Measurements from ENCODE around the gene KRT39.
"Not testable (repeated sequence)": the region's sequence is repeated elsewhere in the genome, so short reads cannot be mapped to it uniquely, and the experiment has no call there.

KRT39 gene

GRCh38 chr17:40966848-40967247, at the start of gene KRT39:
TSS of gene KRT39 (minus strand) at chr17:40966948. CDS start at chr17:40966856, 92 bp downstream.
- DNase-seq = no peak

- no peak for DNase-seq
These were observed 48.7 kb upstream of the KRT39 start for GRCh38 chr17:41015454-41015853.

- no peak for DNase-seq
These were observed 46.9 kb upstream of the KRT39 start for GRCh38 chr17:41013606-41014005.

GRCh38 chr17:41013181-41013580, 46.4 kb upstream of the KRT39 start:
- no peak for DNase-seq

- no peak for DNase-seq
These were observed 45.8 kb upstream of the KRT39 start for GRCh38 chr17:41012326-41013120.

DNA sequence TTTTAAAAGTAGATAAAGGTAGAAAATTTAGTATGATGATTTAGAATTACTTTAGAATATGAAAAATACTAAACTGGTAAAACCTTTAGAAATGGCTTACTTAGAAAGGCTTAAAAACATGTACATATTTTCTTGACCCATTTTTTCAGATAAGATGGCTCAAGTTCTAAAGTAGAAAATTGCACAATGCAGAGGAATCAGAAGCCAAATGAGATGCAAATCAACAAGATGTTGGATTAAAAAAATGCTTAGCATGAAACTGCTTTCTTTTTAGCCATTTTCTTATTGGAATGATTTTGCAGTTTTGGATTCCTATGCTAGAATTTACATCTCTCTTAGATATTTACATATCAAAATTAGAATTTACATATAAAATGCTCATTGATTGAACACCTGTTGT, 43.7 kb upstream of the KRT39 start:
- DNase-seq = no peak

- DNase-seq = no peak
These were observed 43.2 kb upstream of the KRT39 start for GRCh38 chr17:41009936-41010335.

- DNase-seq = no peak
These were observed 42.6 kb upstream of the KRT39 start for GRCh38 chr17:41009301-41009760.

GRCh38 chr17:41008811-41009210, 42.1 kb upstream of the KRT39 start, which contains the start of gene KRTAP3-1:
TSS of gene KRTAP3-1 (minus strand) at chr17:41009128. CDS start at chr17:41009074, 54 bp downstream.
- DNase-seq = no peak

DNA sequence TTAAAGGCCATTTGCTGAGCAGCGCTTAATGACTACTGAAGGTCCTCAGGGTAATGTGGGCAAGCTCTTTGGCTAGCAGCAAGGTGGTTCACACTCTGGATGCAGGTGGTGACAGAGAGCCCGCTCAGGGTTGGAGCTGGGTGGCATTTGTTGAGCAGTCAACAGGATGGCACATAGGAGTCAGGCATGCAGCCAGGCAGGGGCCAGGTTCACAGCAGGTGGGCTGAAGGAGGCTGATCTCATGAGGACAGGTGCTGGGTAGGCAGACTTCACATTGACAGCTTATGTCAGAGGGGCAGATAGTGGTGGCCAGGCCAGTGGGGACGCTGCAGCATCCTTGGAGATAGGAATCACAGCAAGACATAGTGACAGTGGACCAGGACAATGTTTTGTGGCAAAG, 37.6 kb upstream of the KRT39 start:
- no peak for DNase-seq

- no peak for DNase-seq
These were observed 37.2 kb upstream of the KRT39 start for GRCh38 chr17:41003926-41004325.

DNA sequence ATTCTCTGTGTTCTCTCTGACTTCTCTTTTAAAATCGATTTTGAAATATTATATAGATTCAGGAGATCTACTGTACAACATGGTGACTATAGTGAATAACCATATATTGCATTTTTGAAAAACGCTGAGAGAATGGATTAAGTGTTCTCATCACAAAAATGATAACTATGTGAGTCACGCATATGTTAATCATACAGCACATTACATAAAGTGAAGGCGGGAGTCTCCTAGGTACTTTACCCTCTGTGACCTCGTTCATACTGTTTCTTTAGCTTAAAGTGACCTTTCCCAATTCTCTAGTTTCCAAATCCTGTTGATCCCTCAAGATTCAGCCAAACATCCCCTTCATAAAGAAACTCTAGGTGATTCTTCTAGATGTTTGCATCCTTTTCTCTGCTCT, 36.1 kb upstream of the KRT39 start:
- no peak for DNase-seq

- no peak for DNase-seq
These were observed 35.0 kb upstream of the KRT39 start for GRCh38 chr17:41001795-41002194.

DNA sequence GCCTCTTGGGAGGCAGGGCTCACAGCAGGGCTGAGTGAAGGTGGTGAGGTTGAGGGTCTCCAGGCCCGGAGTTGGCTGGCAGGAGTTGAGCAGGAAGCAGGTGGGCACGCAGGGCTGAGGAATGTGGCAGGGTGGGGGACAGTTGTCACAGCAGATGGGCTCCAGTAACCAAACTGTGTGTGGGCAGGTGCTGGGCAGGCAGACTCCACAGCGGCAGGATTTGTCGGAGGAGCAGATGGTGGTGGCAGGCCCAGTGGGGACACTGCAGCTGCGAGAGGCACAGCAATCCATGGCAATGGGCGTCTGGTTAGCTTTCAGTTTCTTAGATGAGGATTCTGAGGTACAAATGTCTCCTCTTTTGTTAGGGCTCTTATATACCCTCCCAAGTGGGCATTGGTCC, 32.8 kb upstream of the KRT39 start, which contains the start of gene KRTAP3-2:
KRTAP3-2 (minus strand) TSS at position 344 of the 400 bp plus-strand sequence; CDS start at position 291, 53 bp downstream.
- not testable (repeated sequence) for DNase-seq

DNA sequence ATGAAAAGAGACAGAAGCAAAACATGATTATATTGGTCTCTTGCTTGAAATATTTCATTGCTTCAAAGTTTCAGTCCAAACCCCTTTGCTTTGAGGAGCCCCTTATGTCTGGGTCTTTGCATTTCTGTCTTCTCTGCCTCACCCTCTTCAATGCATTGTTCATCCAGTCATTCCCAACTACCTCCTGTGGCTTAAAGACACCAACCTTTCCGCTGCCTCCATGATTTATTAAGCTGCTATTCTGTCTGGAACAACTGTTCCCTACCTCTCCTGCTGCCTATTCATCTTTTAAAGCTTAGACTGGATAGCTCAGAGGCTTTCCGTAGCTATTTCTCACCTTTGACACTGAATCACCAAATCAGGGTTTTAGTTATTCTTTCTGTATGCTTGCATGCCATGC, 30.6 kb upstream of the KRT39 start:
- DNase-seq = no peak

GRCh38 chr17:40996829-40997228, 30.1 kb upstream of the KRT39 start:
- DNase-seq = no peak

DNA sequence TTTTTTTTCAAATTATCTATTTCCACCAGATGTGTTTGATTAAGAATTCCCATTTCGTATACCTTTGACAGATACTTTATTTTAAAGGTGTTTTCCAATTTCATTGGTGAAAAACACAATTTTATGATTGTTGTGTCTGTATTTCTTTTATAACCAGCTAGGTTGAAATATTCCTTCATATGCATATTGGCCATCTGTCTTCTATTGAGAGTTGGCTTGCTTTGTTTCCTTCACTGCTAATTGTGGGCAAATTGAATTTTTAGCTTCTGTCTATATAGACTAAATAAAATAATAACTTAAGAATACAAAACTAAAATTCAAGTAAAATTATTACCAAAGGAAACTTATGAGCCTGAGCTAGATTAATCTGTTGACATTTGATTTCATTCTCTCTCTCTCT, 28.4 kb upstream of the KRT39 start:
- no peak for DNase-seq

GRCh38 chr17:40993839-40994238, 27.1 kb upstream of the KRT39 start, which contains the start of gene KRTAP3-3:
TSS of gene KRTAP3-3 (minus strand) at chr17:40994164. CDS start at chr17:40994097, 67 bp downstream.
- no peak for DNase-seq

- no peak for DNase-seq
These were observed 26.3 kb upstream of the KRT39 start for GRCh38 chr17:40993084-40993483.

DNA sequence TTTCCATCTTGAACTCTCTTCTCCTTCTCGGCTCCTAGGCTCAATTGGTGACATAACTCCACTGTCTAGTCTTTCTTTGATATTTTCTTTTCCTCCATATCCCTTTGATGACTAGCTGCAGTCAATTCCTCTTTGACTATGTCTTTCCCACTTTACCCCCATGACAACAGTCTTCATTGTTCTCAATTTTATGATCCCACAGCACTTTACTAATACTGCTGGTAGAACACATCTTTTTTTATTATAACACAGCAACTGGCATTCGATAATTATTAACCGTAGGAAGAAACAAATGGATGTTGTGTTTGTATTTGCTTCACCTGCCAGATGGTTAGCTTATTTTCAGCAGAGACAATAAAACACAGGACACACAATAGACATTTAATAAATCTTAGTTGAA, 25.9 kb upstream of the KRT39 start:
- DNase-seq = no peak

DNA sequence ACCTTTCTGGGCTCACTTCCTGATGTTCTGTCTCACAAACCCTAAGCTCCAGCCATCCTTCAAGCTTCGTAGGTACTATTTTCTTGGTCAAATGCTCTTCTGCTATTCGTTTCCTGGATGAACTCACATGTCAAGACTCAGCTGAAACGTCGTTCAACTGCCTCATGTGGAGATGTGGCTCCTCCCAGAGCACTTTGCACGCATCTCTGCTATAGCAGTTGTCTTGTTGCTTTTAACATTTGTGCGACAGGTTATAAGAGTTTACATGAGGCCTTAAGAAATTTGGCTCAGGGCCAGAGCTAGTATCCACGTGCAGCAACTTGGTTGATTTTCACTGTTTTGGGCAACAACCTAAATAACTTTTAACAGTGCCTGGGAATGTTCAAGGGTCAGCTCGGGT, 20.2 kb upstream of the KRT39 start:
- DNase-seq = no peak

DNA sequence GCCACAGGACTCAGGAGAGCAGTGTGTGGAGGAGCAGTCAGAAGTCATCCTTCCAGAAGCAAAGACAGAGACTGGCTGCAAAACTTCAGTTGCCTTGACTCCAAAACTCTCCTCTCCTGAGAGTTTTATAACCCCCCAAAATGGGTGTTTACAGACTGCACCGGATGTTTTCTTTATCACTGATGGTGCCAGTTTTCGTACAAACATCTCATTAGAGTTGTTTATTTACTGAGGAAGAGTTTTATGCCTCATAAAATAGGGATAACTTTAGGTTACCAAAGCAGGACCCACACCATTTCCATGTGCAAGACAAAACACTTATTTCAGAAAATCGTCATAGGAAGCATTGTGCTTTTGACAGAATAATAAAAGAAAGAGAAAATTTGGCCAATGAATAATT, 17.5 kb upstream of the KRT39 start, which contains the start of gene KRT40:
KRT40 (minus strand) TSS at position 101 of the 400 bp plus-strand sequence; CDS start at position 48, 53 bp downstream.
- no peak for DNase-seq

DNA sequence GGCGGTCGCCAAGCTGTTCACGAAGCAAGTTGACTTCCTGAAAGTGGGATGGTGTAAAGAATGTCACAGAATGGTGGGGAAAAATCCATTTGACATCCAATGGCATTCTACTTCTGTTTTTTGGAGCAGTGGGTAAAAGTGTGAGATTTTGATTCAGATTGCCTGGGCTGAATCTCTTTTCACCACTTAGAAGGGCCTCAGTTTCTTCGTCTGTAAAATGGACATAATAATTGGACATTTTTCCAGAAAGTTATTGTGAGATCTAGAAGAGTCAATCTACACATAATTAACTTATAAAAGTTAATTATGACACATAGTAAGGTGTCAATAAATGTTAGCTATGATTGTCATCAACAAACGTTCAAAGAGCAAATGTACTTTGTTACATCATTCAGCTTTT, 14.4 kb upstream of the KRT39 start:
- no peak for DNase-seq

DNA sequence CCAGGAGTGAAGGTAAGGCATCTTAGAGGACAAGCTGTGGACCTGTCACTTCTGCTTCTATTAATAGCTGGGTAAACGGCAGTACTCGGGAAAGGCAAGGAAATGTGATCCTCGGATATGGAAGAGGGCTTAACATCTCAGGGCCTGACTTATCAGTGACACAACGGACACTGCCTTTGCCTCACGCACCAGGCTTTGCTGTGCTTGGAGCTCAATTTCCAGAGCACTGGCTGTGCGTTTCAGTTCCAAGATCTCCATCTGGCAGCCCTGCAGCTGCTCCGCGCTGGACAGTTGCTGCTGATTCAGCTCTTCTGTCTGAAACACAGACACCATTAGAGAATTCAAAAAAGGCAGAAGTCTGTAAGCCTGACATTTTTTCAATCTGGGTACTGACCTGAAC, 13.8 kb upstream of the KRT39 start:
- DNase-seq = no peak

DNA sequence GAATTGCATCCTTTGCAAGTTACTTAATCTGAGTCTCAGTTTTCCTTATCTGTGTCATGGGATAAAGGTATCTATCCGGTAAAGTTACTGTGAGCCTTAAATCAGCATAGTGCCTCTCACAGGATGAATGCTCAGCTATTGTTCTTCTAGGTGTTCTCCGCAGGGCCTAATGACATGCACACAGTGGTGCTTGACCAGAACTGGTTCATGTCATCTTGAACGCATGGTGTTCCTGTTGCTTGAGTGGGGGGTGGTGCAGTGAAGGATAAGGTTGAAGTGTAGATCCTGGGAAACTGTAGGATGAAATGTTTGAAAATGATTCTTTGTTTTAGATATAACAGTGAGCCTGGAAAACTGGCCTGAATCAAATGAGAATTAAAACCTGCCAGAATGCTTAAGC, 13.4 kb upstream of the KRT39 start:
- DNase-seq = no peak
